ENCODE data around the gene WWC1.

DNA sequence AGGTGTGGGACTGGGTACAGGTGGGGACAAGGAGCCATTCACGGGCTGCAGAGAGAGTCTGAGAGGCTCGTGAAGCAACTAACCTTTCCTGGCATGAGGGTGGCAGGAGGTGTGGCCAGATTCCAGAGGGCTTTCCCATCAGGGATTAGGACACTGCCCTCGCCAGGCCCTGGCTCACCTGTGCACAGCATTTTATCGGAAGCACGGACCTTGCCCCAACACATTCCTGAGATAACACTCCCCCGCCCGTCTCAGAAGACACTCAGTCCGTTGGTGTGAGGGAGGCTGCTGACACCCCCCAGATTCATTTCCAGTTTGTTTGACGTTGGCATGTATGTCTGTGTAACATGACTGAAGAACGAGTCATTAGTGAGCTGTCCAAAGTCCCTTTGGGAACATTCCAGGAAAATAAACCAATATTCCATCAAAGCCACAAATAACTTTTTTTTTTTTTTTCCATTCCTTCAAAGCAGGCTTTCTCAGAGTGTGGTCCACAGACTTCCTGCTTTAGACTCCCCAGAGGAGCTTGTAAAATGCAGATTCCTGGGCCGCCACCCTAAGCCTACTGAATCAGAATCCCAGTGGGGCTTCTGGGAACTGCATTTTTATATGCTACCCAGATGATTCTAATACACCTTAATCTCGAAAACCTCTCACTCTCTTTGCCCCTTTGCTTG lies 23.4 kb downstream of the WWC1 start:
- TF ChIP-seq, protein P1, sequence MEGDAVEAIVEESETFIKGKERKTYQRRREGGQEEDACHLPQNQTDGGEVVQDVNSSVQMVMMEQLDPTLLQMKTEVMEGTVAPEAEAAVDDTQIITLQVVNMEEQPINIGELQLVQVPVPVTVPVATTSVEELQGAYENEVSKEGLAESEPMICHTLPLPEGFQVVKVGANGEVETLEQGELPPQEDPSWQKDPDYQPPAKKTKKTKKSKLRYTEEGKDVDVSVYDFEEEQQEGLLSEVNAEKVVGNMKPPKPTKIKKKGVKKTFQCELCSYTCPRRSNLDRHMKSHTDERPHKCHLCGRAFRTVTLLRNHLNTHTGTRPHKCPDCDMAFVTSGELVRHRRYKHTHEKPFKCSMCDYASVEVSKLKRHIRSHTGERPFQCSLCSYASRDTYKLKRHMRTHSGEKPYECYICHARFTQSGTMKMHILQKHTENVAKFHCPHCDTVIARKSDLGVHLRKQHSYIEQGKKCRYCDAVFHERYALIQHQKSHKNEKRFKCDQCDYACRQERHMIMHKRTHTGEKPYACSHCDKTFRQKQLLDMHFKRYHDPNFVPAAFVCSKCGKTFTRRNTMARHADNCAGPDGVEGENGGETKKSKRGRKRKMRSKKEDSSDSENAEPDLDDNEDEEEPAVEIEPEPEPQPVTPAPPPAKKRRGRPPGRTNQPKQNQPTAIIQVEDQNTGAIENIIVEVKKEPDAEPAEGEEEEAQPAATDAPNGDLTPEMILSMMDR (IDR thresholded peaks at IDR 0.05), result no peak
- no peak for TF ChIP-seq POLR2A (IDR thresholded peaks at IDR 0.05)

All from vagina (tissue), 2 donors.